GM10266 (cell line): ENCODE data around the gene SUN1.
"Not testable (repeated sequence)": the region's sequence is repeated elsewhere in the genome, so short reads cannot be mapped to it uniquely, and the experiment has no call there.

Experiments used
- DNase-seq: peaks from one replicate; pipeline ENCODE4 v3.0.0; 2012; ENCODE audit errors: extremely low spot score
- TF ChIP-seq, protein P1 (sequence below): IDR thresholded peaks from 2 replicates; pipeline ENCODE4 v1.5.1; 2012; ENCODE audit warnings: mild to moderate bottlenecking, low read depth; ENCODE audit not compliant: control insufficient read depth, insufficient read depth; ENCODE audit errors: missing control alignments

SUN1 gene

DNA sequence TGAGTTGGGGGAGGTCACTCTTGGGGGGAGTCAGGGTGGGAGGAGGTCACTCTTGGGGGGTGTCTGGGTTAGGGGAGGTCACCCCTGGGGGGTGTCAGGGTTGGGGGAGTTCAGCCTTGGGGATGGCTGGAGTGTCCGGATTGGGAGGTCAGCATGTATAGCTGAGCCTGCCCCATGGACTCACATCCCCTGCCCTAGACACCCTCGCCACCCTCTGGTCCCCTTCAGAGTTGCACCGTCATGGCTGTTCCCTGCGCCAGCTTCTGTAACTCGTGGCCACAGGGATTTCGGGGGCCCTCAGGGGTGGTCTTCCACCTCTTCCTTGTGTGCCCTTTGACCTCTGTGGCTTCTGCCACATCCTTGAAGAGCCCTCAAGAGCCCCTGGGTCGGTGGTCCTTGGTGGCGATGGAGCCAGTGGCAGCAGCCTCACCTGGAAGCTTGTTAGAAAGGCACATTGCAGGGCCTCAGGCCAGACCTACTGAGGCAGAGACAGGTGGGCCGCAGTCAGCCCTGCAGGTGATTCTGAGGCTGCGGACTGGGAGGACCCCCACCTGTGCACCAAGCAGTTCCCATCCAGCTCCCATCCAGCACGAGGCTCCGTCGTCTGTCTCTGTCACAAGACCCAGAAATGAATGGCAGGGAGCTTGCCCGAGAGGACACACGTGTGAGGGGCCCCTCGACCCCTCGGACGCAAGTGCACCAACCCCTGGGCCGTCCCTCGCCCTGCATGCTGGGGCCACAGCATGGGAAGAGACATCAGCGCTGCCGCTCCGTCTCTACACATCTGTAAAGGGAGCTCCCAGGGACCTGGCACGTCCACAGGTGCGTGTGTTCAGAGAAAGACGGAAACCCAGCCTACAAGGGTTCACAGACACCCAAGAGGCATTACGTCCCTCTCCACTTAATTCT lies 44.7 kb upstream of the SUN1 start:
- TF ChIP-seq, protein P1, sequence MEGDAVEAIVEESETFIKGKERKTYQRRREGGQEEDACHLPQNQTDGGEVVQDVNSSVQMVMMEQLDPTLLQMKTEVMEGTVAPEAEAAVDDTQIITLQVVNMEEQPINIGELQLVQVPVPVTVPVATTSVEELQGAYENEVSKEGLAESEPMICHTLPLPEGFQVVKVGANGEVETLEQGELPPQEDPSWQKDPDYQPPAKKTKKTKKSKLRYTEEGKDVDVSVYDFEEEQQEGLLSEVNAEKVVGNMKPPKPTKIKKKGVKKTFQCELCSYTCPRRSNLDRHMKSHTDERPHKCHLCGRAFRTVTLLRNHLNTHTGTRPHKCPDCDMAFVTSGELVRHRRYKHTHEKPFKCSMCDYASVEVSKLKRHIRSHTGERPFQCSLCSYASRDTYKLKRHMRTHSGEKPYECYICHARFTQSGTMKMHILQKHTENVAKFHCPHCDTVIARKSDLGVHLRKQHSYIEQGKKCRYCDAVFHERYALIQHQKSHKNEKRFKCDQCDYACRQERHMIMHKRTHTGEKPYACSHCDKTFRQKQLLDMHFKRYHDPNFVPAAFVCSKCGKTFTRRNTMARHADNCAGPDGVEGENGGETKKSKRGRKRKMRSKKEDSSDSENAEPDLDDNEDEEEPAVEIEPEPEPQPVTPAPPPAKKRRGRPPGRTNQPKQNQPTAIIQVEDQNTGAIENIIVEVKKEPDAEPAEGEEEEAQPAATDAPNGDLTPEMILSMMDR, result no peak

DNA sequence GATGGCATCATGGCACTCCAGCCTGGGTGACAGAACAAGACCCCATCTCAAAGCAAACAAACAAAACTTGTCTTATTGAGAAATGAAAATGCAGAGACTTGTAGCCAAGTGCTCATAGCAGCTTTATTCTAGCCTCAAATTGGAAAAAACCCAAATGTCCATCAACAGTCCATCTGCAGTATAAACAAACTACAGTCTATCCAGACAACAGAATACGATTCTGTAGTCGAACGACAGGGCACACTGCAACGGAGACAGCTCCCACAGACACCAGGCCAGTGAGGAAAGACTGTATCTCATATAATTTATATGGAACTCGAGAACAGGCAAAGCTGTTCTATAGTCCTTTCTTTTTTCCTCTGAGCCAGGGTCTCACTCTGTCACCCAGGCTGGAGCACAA lies 40.8 kb upstream of the SUN1 start:
- TF ChIP-seq, protein P1, result no peak
- DNase-seq, result no peak

More for the DNA sequence above, 44.7 kb upstream of the SUN1 start:
- no peak for DNase-seq

DNA sequence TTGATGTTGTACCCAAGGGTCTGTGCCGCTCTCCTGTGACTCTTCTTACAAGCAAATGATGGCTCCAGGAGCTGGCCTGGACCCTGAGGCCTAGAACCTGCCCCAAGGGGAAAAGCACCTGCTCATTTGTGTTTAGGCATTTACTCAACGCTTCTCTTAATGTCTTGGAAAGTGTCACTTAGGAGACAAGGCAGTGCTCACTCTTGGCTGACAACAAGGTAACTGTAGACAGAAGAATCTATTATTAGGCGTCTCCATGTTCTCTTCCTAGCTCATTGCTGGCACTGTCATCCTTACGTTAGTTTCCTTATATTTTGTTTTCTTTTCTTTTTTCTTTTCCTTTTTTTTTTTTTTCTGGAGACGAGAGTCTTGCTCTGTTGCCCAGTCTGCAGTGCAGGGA lies 38.1 kb upstream of the SUN1 start:
- TF ChIP-seq, protein P1, result no peak
- no peak for DNase-seq

DNA sequence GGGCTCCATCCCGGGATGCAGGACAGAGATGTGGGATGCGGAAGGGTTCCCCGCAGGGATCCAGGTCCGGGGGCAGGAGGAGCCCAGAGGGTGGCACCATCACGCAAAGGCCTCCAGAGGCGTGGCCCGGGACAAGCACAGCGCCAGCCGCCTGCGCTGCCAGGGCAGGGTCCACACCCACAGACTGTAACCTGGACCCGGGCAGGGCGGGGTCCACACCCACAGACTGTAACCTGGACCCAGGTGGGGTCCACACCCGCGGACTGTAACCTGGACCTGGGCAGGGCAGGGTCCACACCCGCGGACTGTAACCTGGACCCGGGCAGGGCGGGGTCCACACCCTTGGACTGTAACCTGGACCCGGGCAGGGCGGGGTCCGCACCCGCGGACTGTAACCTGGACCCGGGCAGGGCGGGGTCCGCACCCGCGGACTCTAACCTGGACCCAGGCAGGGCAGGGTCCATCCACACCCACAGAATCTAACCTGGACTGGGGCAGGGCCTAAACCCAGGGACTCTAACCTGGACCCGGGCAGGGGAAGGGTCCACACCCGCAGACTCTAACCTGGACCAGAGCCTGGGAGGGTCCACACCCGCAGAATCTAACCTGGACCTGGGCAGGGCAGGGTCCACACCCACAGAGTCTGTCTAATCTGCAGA lies 37.5 kb upstream of the SUN1 start:
- TF ChIP-seq, protein P1, result no peak
- DNase-seq, result no peak

DNA sequence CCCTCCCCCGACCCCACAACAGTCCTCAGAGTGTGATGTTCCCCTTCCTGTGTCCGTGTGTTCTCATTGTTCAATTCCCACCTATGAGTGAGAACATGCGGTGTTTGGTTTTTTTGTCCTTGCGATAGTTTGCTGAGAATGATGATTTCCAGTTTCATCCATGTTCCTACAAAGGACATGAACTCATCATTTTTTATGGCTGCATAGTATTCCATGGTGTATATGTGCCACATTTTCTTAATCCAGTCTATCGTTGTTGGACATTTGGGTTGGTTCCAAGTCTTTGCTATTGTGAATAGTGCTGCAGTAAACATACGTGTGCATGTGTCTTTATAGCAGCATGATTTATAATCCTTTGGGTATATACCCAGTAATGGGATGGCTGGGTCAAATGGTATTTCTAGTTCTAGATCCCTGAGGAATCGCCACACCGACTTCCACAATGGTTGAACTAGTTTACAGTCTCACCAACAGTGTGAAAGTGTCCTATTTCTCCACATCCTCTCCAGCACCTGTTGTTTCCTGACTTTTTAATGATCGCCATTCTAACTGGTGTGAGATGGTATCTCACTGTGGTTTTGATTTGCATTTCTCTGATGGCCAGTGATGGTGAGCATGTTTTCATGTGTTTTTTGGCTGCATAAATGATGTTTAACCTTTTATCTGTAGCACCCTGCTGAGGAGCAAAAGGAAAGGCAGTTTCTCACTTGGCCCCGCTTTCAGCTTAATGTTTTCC lies 35.7 kb upstream of the SUN1 start:
- not testable (repeated sequence) for DNase-seq

DNA sequence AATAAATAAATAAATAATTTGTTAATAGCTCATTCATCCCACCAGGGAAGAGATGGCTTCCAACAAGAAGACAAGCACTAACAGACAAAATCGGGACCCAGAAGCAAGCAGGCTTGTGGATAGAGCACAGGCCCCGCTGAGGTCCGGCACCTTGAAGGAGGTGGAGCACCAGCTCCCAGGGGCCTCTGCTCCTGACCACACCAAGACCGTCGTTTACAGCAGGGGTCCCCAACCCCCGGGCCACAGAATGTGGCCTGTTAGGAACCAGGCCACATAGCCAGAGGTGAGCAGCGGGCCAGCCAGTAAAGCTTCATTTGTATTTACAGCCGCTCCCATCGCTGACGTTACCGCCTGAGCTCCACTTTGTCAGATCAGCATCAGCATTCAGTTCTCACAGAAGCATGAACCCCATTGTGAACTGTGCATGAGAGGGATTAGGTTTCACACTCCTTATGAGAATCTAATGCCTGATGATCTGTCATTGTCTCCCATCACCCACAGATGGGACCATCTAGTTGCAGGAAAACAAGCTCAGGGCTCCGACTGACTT lies 33.3 kb upstream of the SUN1 start:
- TF ChIP-seq, protein P1, result no peak
- DNase-seq, result no peak

DNA sequence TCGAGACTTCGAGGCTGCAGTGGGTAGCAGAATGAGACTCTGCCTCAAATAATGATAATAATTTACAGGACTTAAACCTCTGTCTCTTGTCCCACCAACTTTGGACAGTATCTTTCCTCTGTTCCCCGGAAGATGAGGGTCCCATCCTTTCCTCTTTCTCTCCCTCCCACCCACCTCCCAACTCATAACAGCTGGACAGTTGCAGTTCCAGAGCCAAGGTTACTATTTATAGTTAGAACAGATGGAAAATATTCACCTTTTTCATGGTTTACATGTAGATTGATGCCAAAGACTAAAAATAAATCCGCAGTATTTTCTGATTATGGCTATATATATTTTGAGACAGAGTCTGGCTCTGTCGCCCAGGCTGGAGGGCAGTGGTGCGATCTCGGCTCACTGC lies 31.6 kb upstream of the SUN1 start:
- TF ChIP-seq, protein P1, result no peak
- DNase-seq, result no peak

DNA sequence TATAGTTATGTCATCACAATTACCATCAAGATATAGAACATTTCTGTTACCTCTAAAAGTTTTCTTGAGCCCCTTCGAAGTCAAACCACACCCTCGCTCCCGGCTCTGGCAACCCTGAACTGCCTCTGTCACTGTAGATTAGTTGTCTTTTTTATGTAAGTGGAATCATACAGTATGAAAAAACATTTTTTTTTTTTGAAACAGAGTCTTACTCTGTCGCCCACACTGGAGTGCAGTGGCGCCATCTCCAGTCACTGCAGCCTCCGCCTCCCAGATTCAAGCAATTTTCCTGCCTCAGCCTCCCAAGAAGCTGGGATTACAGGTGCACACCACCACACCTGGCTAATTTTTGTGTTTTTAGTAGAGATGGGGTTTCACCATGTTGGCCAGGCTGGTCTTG lies 30.9 kb upstream of the SUN1 start:
- not testable (repeated sequence) for DNase-seq
